ENCODE measurements around the gene DNAJB2.

DNAJB2 gene

DNA sequence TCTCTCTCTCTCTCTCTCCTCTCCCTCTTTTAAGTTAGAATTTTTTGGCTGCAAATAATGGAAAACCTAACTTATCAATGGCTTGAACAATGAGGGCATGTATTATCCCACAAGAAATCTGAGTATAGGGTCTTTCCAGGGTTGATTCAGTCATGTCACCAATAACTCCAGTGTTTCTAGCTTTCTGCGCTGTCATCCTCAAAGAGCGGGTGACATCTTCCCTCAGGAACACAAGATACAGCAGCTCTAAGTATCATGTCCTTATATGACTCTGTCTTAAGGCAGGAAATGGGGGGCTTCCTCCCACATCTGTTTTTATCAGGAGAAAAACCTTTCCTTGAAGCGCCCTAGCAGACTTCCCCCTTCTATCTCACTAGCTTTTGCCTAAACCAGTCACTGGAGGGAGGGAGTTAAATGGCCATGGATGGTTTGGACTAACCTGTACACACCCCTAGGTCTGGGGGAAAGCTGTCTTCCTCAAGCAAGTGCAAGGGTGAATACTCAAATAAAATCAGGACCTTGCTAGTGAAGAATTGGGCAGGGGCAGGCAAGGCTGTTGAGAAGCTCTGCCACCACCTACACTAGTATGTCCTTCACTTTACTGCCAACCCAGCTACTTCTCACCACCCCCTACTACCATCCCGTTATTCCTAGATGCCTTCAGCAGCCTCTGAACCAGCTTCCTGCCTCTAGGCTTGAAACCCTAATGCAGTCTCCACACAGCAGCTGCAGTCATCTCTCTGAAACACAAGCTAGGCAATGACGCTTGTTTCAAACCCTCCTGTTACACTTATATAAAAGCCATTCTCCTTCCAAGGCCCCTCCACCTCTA, 17.9 kb upstream of the DNAJB2 start:
- no peak for DNase-seq

DNA sequence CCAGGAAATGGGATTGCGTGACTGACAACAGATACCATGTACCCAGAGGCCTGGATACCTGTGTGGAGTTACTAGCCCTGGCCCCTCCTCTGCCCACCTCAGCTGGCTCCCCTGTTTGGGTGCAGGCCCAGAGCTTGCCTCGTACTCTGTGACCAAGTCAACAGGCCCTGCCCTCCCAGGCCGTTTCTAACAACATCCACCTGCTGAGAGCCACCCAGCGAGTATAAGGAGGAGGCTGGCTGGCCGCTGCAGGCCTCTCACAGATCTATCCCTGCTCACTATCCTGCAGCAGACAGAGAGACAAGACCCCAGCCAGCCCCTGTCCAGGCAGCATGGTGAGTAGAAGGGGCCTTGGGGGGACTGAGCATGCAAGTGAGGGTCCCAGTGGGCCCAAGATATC, 12.9 kb upstream of the DNAJB2 start:
- DNase-seq, result no peak

DNA sequence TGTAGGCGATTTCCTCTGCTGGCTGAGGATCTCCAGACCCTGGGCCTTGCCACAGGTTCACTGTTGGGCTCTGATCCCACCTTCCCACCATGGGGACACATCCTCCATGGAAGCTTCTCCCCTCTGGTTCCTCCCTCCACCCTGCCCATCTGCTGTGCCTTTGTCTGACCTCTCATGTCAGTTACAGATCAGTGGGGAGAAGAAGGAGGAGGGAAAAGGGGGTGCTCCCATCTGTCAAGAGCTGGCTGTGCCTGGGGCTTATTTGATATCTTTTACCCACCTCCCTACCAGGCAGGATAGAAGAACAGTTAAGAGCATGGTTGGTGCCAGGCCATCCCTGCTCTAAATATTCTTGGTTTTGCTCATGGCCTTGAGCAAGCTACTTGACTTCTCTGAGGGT, 12.3 kb upstream of the DNAJB2 start:
- no peak for DNase-seq

DNA sequence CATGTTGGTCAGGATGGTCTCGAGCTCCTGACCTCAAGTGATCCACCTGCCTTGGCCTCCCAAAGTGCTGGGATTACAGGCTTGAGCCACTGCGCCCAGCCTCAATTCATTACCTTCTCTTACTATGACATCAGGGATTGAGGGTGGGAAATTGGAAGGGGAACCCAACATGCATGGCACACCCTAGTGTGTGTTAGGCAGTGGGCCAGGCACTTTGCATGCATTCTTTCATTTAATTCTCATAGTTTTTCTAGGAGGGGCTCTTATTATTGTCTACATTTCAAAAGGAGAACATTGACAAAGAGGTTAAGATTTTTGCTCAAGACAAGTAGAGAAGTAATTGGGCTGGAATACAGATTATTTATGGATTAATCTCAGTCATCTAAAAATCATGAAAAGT, 10.9 kb upstream of the DNAJB2 start:
- DNase-seq, result no peak

DNA sequence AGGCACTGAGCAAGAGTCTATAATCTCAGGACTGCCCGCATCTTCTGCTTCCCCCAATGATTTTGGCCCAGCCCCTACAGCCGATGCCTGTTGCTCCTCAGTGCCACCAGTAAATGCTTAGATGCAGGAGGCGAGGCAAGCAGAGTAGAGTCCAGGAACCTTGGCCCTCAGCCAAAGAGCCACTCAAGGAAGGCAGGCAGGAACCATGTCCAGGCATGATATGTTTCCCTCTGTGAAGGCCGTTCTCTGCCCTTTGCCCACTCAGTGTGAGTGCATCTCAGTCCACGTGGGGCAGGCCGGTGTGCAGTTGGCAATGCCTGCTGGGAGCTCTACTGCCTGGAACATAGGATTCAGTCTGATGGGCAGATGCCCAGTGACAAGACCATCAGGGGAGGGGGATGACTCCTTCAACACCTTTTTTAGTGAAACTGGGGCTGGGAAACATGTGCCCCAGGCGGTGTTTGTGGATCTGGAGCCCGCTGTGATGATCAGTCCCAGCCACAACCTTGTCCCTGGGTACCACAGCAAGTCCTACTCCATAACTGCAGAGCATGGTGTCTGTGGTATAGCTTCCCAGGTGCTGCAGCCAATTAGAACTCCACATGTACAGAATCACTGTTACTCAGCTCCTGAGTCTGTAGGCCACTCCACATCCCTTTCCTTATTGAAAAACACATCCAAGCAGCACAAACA, 9.7 kb upstream of the DNAJB2 start:
- DNase-seq, result no peak

DNA sequence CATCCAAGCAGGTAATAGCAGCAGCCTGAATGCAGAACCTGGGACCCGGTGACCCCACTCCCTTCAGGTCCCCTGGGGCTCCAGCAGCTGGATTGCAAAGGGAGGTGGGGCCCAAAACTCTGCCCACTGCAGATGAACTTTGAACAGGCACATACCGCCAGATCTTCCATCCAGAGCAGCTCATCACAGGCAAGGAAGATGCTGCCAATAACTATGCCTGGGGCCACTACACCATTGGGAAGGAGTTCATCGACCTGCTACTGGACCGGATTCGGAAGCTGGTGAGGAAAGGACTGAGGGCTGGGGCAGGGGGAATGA, 9.2 kb upstream of the DNAJB2 start:
- no peak for DNase-seq

DNA sequence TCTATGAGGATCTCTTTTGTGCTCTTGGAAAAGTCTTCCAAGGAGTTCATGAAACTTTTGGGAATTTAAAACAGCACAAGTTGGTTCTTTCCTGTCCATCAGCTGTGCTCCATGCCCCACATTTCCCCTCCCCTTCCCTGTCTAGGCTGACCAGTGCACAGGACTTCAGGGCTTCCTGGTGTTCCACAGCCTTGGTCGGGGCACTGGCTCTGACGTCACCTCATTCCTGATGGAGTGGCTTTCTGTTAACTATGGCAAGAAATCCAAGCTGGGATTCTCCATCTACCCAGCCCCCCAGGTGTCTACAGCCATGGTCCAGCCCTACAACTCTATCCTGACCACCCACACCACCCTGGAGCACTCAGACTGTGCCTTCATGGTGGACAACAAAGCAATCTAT, 8.1 kb upstream of the DNAJB2 start:
- DNase-seq, result no peak

DNA sequence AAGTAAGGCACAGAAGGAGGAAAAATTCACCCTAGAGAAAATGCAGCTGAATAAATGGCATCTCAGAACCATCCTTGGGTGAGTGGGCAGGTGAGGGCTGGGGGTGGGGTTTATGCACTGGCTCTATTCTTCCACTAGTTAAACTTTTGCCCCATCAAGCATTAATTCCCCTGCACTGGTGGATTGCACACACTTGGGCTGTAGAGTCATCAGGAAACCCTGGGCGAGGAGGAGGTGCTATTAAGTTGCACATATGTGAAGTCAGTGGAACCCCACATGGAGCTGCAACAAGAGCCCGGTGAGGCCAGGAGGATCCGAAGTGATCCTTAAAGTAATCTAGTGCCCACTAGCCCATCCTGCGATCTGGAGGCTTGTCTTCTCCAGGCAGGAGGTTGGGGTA, 6.8 kb upstream of the DNAJB2 start:
- no peak for DNase-seq

DNA sequence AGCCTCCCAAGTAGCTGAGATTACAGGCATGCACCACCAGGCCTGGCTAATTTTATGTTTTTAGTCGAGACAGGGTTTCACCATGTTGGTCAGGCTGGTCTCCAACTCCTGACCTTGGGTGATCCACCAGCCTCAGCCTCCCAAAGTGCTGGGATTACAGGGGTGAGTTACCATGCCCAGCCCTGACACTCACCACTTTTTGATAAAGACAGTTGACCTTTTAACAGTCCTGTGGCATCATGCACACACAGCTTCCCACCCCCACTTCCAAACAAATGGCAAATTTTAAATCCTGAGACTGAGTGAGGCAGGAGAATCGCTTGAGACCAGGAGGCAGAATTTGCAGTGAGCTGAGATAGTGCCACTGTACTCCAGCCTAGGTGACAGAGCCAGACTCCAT, 6.2 kb upstream of the DNAJB2 start:
- DNase-seq, result peak; percentile 43

DNA sequence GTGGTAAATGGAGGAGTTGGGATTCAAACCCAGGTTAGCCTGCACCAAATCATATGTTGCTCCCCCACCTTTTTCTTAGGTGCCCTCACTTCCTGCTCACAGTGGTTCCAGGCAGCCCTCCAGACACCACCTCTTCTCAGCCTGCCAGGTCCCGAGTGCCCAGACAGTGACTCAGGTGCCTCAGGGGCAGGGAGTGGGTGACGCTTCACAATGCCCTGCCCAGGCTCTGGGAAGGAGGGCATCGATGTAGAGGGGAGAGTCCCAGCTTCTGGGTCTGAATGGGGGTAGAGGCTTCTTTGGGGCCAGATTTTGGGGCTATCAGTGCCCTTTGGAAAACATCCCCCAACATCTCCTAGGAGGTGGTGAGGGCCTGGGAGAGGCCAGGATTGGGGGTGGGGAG, 5.2 kb upstream of the DNAJB2 start:
- peak; percentile 65 for DNase-seq

DNA sequence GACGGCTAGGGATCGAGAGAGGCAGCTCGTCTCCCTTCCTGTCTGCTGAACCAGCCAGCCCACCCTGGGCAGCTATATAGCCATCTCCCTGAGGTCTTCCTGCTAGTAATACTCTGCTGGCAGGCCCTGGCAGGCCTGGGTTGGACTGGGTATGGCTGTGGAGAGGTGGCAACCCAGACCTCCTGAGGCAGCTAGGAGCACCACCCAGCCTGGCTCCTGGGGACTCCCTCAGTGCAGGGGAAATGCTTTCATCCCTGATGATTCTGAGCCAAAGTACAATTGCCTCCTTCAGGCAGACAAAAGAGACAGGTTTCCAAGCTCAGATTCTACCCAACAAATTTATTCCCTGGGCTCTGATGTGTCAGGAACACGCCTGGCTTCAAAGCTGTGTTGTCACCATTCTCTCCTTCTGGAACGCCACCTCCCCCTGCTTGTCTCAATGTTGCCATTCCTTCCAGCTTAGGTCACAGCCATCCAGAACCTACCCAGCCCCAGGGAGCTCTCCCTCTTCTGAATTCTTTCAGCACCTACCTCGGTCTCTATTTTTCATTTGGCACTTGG, 4.7 kb upstream of the DNAJB2 start:
- peak; percentile 86 for DNase-seq

DNA sequence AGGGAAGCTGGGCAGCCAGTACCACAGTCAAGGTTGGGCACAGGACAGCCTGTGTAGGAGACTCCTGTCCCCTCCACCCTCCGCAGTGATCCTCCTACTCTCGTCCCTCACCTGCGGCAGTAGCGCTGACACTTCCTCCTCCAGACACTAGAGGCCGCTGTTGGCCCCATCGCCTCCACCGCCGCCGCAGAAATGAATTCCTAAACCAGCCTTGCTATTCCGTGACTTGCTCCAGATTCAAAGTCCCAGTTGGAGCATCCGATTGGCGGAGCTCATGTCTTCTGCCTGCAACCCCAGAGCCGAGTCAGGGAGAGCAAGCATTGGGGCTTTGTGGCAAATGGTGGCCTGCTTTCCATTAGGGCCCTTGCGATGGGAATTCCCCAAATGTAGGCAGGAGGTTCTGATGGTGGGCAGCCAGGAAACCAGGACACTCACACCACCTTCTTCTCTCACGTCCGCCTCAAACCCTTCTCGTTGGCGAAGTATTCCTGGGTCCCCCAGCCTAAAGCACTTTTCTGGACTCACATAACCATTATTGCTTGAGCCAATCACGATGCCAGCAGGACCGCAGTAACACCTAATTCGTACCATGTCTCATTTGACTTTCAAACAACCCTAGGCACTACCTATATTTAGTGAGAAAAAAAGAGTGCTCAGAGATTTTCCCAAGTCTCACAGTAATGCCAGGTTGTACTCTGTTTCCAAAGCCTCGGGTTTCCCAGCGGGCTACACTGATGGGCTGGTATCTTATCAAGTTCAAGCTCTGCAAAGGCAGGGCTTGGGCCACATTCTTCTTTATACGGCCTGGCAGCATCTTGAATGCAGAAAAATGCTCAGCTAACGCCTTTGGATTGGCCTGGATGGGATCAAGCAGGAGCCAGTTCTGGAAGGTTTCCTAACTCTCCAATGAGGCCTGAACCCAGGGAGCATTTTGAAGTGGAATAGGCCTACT, 1.2 kb upstream of the DNAJB2 start:
- DNase-seq, result peak; percentile 78

DNA sequence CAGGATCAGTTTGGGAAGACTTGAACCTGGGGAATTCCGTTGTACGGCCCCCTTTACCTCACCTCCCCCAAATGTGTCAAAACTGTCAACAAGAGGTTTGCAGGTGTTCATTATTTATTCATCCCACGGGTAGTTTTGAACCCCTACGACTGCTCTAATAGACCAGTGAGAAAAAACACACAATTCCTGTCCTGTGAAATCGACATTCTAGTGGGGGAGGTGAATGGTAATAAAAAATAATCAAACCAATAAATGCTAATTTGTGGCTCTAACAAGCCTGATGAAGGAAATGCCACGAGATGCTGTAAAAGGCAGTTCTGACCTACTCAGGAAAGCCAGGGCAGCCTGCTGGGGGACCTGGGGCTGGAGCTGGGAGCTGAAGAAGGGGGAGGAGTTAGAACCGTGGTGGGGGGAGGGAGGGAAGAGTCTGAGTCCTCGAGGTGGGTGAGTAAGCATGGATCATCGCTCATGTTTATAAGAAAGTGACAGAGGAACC, 463 bp upstream of the DNAJB2 start:
- no peak for DNase-seq

DNA sequence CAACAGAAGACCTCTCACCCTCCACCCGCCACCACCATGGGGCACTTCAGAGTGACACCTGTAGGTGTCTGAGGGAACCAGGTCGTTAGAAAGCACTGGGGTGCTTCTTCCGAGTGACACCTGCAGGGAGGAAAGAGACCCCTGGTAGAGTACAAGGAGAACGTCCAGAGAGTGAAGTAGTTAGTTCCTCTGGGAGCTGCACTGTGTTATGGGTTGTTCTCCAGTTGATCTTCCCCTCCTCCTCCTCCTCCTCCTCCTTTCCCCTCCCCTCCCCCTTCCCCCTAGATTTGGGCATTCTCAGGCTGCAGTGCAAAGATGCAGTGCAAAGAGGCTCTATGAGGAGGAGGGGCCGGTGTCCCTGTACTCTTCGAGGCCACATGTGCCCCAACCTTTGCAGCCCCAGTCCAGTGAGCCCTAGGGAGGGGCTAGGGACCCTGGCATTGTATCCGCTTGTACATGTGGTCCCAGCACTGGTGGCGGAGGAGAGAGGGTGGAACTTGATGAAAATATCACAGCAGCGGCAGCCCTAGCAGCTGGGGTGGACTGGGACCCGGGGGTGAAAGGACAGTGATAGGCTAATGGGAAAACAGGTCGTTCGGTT, 850 bp downstream of the DNAJB2 start:
- DNase-seq, result no peak

DNA sequence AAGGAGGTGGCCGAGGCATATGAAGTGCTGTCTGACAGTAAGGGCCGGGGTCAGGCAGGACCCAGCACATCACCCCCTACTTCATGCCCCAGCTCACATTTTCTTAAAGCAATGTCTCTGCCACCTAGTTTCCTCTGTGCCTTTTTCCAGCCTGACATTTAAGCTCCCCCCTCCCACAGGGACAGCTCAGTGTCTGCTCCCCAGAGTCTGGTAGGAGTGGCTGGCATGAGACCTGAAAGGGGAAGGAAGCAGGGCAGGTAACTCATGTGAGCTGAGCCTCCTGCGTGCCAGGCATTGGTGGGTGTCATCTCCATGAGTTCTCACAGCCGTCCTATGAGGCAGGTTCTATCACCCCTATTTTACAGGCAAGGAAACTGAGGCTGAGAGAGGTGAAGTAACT, 1.5 kb downstream of the DNAJB2 start:
- no peak for DNase-seq

DNA sequence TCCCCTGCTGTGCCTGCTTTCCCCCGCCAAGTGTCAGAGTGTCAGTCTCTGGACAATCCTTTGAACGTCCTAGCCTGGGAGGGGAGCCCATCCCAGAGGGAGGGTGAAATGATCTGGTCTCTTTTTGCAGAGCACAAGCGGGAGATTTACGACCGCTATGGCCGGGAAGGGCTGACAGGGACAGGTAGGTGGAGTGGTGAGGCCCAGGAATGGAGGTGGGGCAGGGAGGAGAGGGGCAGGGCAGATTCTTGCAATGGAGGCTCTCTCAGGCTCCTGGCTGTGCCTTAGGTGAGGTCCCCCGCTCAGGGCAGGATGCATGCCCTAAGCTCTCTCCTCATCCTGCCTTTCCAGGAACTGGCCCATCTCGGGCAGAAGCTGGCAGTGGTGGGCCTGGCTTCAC, 2.4 kb downstream of the DNAJB2 start:
- DNase-seq, result no peak

DNA sequence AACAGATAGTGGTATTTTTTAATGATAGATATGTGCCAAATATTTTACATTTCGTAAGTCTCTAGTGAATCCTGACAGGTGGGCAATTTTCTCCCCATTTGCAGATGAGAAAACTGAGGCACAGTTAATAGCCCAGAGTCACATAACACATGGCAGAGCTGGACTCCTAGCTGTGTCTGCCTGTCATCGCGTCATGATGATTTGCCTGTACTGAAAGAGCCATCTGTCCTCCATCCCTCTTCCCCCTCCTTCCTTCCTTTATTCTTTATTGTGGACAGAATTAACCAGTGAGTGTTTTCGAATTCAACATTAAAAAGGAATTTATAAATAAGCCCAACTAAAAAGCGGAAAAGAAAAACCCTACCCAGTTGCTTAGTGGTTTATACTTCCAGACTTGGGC, 3.2 kb downstream of the DNAJB2 start:
- DNase-seq, result no peak

DNA sequence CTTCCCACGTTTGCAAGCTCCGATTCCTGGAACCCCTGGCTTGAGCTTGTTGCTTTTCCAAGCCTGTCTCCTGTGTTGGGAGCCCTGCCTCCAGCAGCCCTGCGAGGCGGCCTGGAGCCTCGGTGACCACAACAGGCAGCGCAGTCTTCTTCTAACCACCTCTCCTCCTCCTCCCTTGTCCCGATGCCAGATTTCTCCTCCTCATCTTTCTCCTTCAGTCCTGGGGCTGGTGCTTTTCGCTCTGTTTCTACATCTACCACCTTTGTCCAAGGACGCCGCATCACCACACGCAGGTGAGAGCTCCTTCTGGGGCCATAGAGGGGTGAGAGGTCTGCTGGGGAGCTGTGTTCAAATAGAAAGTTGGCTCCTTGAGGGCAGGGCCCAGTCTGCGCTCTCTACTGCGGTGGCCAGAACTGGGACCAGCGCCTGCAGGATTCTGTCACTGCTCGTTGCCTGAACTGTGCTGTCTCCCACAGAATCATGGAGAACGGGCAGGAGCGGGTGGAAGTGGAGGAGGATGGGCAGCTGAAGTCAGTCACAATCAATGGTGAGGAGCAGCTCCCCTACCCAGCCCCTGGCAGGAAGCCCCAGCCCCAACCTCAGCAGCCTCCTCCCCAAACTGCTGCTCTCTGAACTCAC, 3.9 kb downstream of the DNAJB2 start:
- no peak for DNase-seq

DNA sequence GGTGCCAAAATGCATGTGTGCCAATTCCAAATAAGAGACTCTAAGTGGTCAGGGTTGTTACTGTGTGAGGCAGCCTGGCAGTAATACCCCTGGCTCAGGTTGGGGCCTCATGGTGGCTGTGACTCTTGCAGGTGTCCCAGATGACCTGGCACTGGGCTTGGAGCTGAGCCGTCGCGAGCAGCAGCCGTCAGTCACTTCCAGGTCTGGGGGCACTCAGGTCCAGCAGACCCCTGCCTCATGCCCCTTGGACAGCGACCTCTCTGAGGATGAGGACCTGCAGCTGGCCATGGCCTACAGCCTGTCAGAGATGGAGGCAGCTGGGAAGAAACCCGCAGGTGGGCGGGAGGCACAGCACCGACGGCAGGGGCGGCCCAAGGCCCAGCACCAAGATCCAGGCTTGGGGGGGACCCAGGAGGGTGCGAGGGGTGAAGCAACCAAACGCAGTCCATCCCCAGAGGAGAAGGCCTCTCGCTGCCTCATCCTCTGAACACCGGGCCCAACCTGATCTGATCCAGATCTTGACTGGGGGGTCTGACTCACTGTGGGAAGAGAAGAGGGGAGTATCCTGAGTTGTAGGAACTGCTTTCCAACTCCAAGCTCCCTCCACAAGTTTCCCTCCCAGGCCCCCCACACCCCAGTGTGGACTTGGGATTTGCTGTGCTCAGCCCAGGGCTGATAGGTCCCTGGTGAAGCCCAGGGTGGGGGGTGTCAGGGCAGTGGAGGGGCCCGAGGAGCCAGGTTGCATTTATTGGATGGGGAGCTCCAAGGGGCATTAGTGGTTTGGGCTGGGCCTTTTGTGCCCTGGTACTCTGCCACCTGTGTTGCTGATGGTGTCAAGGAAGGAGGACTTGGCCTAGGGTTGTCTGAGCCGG, 5.6 kb downstream of the DNAJB2 start:
- DNase-seq, result no peak

DNA sequence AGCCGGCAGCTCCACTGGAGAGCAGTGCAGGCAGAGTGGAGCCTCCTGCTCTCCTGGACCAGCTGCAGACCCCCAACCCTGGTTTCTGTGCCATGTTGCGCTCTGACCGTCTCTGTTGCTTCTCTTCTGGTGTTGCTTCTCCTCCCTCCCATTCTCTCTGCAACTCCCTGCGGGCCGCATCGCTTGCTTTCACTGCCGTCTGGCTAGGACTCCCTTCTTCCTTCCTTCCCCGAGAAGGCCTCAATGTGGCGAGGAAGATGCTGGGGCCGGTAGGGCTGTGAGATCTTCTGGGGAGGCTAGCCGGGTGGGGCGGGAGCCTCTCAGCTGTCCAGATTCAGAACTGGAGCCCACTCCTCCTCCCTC, 6.2 kb downstream of the DNAJB2 start:
- DNase-seq, result no peak

DNA sequence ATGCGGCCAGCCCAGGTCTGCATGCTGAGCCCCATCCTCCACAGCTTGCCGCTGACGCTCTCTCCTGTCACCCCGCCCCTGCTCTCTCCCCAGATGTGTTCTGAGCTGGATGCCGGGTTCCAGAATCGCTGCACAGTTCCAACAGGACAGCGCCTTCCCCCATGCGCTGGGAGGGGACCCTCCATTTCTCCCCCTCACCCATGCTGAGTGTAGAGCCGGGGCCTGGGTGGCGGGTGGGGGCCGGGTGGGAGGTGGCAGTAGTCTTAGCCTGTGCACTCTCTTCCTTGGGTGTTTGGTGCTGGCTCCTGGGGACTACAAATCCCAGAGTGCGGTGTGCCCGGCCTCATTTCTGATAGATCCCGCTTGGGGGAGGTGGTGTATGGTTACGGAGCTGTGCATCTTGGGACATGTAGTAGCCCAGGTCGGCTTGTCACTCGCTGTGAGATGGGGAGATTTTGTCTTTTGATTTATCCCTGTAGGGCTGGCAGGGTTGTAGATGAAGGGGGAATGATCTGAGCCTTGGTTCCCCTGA, 6.8 kb downstream of the DNAJB2 start:
- DNase-seq, result no peak
